IPS-20b (cell line): ENCODE results near the gene MTTP.
A peak's percentile ranks its signal among the peaks of the same experiment; 100 is the strongest.

Experiments used
- H3K27ac ChIP-seq: one replicate; pipeline ENCODE4 v1.5.1; 2013; ENCODE audit warnings: low read length
- H3K27me3 ChIP-seq: 2 replicates; pipeline ENCODE4 v1.6.1; 2013; ENCODE audit warnings: mild to moderate bottlenecking, low read length, inconsistent platforms; ENCODE audit not compliant: insufficient read depth
- H3K36me3 ChIP-seq: 2 replicates; pipeline ENCODE4 v1.6.1; 2013; ENCODE audit warnings: low read depth, mild to moderate bottlenecking, inconsistent platforms, low read length, moderate library complexity; ENCODE audit not compliant: insufficient read depth
- H3K4me1 ChIP-seq: 2 replicates; pipeline ENCODE4 v1.6.1; 2013; ENCODE audit warnings: mild to moderate bottlenecking, control low read depth, inconsistent platforms, low read length, moderate library complexity; ENCODE audit not compliant: insufficient read depth
- H3K4me3 ChIP-seq: 2 replicates; pipeline ENCODE4 v1.5.1; 2013; ENCODE audit warnings: mild to moderate bottlenecking, low read length, inconsistent platforms
- H3K9ac ChIP-seq: 2 replicates; pipeline ENCODE4 v1.6.1; 2013; ENCODE audit warnings: low read depth, mild to moderate bottlenecking, inconsistent platforms, low read length, moderate library complexity
- H3K9me3 ChIP-seq: 2 replicates; pipeline ENCODE4 v1.6.1; 2013; ENCODE audit warnings: mild to moderate bottlenecking, low read depth, low read length, inconsistent platforms; ENCODE audit not compliant: insufficient read depth

The MTTP gene

DNA sequence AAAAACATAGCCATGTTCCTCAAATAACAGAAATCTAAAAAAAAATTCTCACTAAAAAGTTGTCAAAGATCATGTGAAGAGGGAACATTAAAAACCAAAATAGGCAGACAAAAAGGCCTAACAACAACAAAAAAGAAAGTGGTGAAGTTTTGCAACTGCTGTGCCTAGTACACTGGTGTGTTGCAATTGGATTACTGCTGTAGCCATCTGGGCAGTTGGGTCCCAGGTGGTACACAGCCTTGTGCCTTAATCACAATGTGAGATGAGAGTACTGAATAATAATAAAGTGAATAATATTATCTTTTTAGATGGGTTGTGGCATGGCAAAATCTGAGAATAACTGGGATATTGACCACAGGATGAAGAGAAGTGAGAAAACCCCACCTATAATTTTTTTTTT, 71.0 kb downstream of the MTTP start:
- no peak overlapping the region for H3K9ac ChIP-seq
- no peaks in the 10 kb centered on the region for H3K36me3 ChIP-seq
- no peaks in the 10 kb centered on the region for H3K9me3 ChIP-seq
- no peak overlapping the region for H3K27ac ChIP-seq
- peak overlapping the region; percentile 48 for H3K4me3 ChIP-seq
- H3K27me3 ChIP-seq, result peaks cover 52% of the 10 kb centered on the region
- H3K4me1 ChIP-seq, result peaks cover 36% of the 10 kb centered on the region

DNA sequence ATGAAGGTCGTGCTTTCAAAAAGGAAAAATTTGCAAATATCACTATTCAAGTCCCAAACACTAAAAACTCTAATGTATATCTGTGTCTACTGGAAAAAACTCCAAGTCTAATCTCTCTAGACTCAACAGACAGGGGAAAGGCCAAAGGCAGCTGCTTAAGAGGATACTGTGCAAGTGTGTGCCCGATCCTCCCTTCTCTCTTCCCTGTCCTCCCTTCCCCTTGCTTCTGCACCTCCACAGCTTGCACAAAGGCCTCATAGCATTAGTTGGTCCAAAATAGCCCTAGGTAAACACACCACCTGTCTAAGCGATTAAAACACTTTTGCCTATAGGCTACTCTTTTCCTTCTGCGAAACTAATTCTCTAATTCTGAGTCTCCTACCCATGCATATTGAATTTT, 72.4 kb downstream of the MTTP start:
- no peaks in the 10 kb centered on the region for H3K9me3 ChIP-seq
- no peaks in the 10 kb centered on the region for H3K36me3 ChIP-seq
- H3K27ac ChIP-seq, result no peak overlapping the region
- no peak overlapping the region for H3K4me3 ChIP-seq
- H3K4me1 ChIP-seq, result peaks cover 36% of the 10 kb centered on the region
- no peak overlapping the region for H3K9ac ChIP-seq
- H3K27me3 ChIP-seq, result peaks cover 51% of the 10 kb centered on the region

DNA sequence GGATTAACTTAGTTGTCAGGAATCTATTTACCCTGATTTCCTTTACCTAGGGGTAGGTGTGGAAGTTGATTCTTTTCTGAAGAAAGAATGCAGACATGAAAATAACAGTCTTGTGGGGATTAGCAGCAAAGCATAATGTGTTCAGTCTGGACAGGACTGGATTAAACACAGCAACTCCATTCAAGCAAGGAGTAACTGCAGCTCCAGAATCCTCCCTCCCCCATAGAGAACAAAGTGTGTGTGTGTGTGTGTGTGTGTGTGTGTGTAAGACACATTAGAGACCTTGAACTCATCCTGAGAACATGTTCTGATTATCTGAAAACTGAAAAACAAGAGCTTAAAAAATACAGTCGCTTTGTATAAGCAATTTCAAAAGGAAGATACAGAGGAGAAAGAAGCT, 73.7 kb downstream of the MTTP start:
- H3K27ac ChIP-seq, result no peak overlapping the region
- H3K27me3 ChIP-seq, result peaks cover 39% of the 10 kb centered on the region
- H3K9me3 ChIP-seq, result no peaks in the 10 kb centered on the region
- peaks cover 28% of the 10 kb centered on the region for H3K4me1 ChIP-seq
- no peaks in the 10 kb centered on the region for H3K36me3 ChIP-seq
- no peak overlapping the region for H3K9ac ChIP-seq
- no peak overlapping the region for H3K4me3 ChIP-seq

DNA sequence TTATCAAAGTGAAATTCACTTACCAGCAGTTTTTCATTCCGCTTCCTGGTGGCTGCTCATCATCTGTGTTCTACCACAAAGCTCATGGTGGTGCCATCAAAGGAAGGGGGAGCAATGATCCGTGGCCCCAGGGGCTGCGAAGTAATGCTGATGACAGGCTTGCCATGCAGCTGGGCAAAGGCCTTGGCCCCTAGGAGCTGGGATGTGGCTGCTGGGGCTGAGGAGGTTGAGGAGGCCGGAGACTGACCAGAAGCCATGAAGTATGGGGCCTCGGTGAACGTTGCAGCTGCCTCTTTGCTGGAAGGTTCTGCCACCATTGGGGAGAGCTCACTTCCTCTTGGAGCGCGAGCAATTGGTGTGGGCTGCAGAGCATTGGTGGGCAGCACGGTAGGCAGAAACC, 74.6 kb downstream of the MTTP start:
- Histone ChIP-seq H3K27me3 (peaks cover 30% of the 10 kb centered on the region), H3K27ac (no peak overlapping the region), H3K9ac (no peak overlapping the region), H3K4me1 (peaks cover 22% of the 10 kb centered on the region), H3K4me3 (no peak overlapping the region), H3K9me3 (no peaks in the 10 kb centered on the region), H3K36me3 (no peaks in the 10 kb centered on the region)

DNA sequence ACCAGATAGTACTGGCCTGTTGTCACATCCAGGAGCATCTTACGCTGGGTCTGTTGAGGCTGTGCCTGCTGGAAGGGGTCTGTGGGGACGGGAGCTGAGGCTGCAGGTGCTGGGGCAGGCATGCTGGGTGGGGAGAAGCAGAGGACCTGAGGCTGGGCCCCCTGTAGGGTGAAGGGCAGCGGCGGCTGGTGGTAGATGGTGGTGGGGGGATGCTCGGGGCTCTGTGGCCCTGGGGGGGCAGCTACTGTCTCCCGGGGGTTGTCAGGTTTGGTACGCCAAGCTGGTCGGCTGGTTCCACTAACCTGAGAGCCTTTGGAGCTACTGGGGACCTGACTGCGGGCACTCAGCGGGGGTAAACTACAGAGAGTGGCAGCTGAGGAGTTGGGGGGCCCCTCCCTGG, 75.2 kb downstream of the MTTP start:
- Histone ChIP-seq H3K4me3 (no peak overlapping the region), H3K4me1 (peaks cover 16% of the 10 kb centered on the region), H3K27ac (no peak overlapping the region), H3K27me3 (peaks cover 24% of the 10 kb centered on the region), H3K9me3 (no peaks in the 10 kb centered on the region), H3K9ac (no peak overlapping the region), H3K36me3 (no peaks in the 10 kb centered on the region)

DNA sequence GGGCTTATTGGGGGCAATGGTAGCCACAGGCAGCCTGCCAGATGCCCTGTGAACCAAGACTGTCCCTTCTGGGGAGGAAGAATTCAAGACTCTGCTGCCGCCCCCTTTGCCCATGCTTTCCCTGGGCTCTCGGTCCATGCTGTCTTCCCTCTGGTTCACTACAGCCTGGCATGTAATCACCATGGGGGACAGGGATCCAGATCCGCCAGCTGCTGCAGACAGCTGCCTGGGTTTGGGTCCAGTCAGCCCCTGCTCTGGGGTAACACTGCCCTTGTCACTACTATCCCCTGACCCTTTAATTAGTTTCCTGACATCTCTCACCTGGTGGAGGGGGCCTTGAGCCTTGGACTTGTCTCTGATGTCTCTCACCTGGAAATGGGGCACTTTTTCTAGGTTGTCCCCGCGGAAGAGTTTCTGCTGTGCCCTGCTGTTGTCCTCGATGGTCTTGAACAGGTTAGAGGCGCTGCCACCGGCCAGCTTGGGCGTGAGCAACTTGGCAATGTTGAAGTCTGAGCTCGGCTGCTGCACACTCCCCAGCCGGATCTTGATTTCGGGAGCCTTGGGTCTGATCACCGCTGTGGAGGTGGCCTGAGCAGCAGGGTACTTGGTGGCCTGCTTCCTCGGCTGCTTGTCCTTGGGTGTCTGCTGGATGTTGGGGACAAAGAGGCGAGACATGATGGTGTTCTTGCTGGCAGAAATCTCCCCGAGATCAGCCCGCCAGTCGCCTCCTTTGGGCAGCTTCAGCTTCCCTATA, 76.6 kb downstream of the MTTP start:
- Histone ChIP-seq H3K27me3 (peaks cover 16% of the 10 kb centered on the region), H3K27ac (no peak overlapping the region), H3K36me3 (no peaks in the 10 kb centered on the region), H3K9me3 (no peaks in the 10 kb centered on the region), H3K9ac (no peak overlapping the region), H3K4me1 (peaks cover 5% of the 10 kb centered on the region; the same call in 1 of the 2 replicates), H3K4me3 (no peak overlapping the region)

DNA sequence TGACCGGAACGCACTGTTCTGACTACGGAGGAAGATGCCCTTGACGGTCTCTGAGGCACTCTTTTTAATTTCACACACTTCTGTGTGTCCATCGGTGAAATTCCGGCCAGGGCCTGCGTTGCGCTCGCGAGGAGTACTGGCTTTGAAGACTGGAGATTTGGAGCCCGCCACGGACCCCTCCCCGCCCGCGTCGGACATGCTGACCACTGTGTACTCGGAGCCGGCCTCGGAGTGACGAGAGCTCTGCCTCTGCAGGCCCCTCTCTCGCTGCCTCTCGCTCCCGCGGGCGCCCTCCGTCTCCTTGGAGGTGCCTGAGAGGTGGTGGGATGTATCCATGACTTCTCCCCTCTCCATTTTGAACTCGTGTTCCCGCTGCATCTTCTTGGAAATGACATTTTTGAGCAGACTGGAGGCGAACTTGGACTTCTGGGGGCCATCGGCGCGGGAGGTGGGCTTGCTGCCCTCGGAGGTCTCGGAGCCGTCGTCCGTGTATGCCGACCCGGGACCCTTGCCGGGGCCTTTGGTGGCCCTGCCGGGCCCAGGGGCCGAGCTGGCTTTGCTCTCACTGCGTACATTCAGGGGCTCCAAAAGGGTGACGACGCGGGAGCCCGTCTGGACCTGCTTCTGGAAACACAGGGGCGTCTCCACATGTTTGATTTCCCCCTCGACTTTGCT, 77.3 kb downstream of the MTTP start:
- Histone ChIP-seq H3K4me3 (no peak overlapping the region), H3K27me3 (peaks cover 8% of the 10 kb centered on the region), H3K9me3 (no peaks in the 10 kb centered on the region), H3K27ac (no peak overlapping the region), H3K36me3 (no peaks in the 10 kb centered on the region), H3K9ac (no peak overlapping the region), H3K4me1 (no peaks in the 10 kb centered on the region)

DNA sequence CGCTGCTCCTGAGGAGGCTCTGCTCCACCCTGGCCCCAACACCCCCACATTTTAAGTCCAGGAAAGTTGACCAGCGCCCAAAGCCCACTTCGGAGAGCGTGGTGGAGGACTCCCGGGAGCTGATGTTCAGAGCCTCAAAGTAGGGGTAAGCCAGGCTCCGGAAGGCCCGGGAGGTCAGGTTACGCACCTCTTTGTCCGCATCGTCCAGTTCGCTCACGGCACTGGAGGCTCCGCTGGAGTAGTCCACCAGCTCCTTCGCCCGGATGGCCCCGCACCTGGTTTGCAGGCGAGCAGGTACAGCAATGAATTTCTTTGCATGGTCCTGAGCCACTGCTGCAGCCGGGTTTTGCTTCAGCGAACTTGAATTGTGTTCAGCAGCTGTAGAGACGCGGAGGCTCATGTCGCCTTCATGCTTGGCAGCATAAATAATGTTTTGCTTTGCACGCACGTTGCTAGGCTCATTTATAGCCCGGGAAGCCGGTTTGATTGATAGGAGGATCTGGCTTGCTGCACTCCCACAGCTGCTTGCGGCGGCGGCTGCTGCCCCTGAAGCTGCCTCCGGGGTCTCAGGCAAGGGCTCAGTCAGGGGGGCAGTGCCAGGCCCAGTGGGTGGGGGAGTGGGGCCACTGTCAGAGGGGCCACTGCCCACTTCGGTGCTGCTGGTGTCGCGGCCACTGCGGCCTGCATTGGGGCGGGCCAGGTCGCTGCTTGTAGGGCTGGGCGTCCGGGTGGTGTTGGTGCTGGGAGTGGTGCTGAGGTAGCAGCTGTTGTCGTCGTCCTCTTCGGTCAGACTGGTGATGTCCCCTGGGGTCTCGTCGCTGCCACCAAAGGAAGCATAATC, 78.2 kb downstream of the MTTP start:
- no peaks in the 10 kb centered on the region for H3K9me3 ChIP-seq
- no peak overlapping the region for H3K4me3 ChIP-seq
- H3K27ac ChIP-seq, result no peak overlapping the region
- no peaks in the 10 kb centered on the region; the same call in none of the 2 replicates for H3K27me3 ChIP-seq
- no peaks in the 10 kb centered on the region for H3K36me3 ChIP-seq
- no peak overlapping the region for H3K9ac ChIP-seq
- no peaks in the 10 kb centered on the region for H3K4me1 ChIP-seq

DNA sequence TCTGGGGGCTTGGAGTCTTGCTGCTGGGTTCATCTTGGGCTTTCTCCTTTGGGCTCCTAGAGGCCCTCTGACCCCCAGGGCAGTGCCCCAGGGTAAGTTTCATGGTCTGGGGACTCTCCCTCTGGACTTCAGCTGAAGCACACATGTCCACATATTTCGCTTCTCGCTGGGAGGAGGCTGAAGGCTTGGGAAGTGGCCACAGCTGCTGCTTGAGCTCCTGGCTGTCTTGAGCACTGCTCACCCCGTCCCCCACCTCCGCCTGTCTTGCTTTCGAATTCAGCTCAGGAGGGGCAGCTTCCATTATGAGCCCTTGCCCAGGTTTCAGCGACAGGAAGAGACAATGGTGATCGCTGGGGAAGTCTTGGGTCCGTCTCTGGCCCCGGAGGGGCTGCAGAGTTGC, 79.3 kb downstream of the MTTP start:
- H3K9ac ChIP-seq, result no peak overlapping the region
- H3K27me3 ChIP-seq, result no peaks in the 10 kb centered on the region; the same call in 1 of the 2 replicates
- H3K4me1 ChIP-seq, result no peaks in the 10 kb centered on the region
- H3K36me3 ChIP-seq, result no peaks in the 10 kb centered on the region
- H3K27ac ChIP-seq, result no peak overlapping the region
- H3K4me3 ChIP-seq, result no peak overlapping the region
- H3K9me3 ChIP-seq, result no peaks in the 10 kb centered on the region

DNA sequence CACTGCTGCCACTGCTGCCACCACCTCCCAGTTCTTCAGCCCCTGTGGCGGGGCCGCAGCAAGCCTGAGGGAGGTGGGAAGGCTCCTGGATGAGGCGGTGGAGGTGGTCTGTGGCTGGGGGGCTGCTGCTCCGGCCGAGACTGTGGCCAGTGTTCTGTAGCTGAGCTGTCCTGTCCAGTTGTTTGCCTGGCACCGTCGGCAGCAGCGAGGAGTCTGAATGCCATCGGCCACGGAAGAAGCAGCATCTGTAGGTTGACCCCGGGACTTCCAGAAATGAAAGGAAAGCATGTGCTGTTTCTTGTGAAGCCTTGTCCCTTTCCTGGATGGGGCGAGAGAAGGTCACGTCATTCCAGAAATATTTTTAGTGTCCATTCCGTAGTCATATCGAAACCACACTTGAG, 79.7 kb downstream of the MTTP start:
- Histone ChIP-seq H3K36me3 (no peaks in the 10 kb centered on the region), H3K27me3 (no peaks in the 10 kb centered on the region; the same call in 1 of the 2 replicates), H3K4me1 (no peaks in the 10 kb centered on the region), H3K4me3 (no peak overlapping the region), H3K9me3 (no peaks in the 10 kb centered on the region), H3K9ac (no peak overlapping the region), H3K27ac (no peak overlapping the region)

DNA sequence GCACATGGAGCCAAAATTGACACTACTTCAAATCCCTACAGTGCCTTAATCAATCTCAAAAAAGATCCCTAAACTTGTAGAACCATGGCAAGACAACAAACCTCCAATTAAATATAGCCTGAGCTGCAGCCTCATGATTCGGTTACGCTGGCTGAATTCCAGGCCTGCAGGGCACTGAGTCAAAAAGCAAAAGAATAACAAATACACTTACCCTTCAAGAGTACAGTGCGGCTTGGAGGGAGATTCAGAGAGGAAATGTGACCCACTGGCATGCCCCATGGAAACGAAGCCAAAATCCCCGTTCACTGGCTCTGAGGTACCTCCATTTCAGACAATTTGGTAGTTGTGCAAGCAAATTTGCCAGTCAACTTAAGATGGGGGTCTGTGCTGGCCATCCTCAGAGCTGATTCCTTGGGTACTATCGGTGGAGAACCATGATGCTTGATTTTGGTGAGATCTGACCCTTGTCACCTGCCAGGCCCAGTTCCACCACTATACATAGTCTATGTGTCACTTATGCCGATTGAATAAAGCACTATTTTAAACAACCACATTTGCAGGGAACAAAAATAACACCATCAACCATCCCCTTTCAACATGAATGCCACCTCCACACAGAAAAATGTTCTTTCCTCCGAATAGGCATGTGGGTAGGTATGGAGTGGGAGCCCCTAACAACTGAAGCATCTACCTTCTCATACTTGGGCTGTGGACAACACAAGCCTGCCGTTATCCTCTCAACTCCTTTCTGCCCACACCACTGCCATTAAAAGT, 80.9 kb downstream of the MTTP start:
- no peaks in the 10 kb centered on the region for H3K9me3 ChIP-seq
- H3K36me3 ChIP-seq, result no peaks in the 10 kb centered on the region
- no peak overlapping the region for H3K4me3 ChIP-seq
- H3K9ac ChIP-seq, result no peak overlapping the region
- H3K27me3 ChIP-seq, result no peaks in the 10 kb centered on the region; the same call in 1 of the 2 replicates
- no peaks in the 10 kb centered on the region for H3K4me1 ChIP-seq
- no peak overlapping the region for H3K27ac ChIP-seq
